ENCODE data around the gene C5AR1.

C5AR1 gene

DNA sequence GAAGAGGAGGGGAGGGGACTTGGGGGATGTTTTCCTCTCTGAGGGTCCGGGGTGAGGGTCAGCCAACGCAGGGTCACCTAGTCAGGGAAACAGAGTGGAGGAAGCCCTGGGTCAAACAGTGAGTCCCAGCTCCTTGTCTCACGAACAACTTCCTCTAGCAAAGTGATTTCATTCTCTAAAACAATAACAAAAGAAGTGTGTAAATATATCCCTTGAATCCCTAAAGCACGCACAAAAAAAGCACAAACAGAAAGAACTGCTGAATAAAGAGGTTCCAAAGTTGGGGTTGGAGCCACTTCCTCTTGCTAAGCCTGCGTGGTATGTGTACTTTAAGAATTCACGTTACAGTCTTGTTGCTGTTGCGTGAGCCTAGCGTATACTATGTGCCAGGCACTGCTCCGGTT, 20.8 kb downstream of the C5AR1 start:
- Histone ChIP-seq H3K27ac (replicated peaks) (peak overlapping the region; percentile 73), H3K27me3 (ENCODE audit: insufficient read depth, poor library complexity, severe bottlenecking) (no peaks in the 10 kb centered on the region), H3K4me3 (replicated peaks; ENCODE audit: insufficient read depth, low read length) (no peak overlapping the region)
- peak; percentile 93 for TF ChIP-seq SPI1 (IDR thresholded peaks at IDR 0.05; ENCODE audit: borderline replicate concordance, low read depth)
- TF ChIP-seq, protein P1, sequence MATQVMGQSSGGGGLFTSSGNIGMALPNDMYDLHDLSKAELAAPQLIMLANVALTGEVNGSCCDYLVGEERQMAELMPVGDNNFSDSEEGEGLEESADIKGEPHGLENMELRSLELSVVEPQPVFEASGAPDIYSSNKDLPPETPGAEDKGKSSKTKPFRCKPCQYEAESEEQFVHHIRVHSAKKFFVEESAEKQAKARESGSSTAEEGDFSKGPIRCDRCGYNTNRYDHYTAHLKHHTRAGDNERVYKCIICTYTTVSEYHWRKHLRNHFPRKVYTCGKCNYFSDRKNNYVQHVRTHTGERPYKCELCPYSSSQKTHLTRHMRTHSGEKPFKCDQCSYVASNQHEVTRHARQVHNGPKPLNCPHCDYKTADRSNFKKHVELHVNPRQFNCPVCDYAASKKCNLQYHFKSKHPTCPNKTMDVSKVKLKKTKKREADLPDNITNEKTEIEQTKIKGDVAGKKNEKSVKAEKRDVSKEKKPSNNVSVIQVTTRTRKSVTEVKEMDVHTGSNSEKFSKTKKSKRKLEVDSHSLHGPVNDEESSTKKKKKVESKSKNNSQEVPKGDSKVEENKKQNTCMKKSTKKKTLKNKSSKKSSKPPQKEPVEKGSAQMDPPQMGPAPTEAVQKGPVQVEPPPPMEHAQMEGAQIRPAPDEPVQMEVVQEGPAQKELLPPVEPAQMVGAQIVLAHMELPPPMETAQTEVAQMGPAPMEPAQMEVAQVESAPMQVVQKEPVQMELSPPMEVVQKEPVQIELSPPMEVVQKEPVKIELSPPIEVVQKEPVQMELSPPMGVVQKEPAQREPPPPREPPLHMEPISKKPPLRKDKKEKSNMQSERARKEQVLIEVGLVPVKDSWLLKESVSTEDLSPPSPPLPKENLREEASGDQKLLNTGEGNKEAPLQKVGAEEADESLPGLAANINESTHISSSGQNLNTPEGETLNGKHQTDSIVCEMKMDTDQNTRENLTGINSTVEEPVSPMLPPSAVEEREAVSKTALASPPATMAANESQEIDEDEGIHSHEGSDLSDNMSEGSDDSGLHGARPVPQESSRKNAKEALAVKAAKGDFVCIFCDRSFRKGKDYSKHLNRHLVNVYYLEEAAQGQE (IDR thresholded peaks at IDR 0.05; ENCODE audit: insufficient replicate concordance, low read depth) = no peak
- TF ChIP-seq GABPA (IDR thresholded peaks at IDR 0.05; ENCODE audit: low read depth) = no peak
- 0 out of 2 replicates have a peak, but pooled peaks have one; percentile 26 for TF ChIP-seq POLR2AphosphoS5 (IDR thresholded peaks at IDR 0.05; ENCODE audit: low read depth)
- TF ChIP-seq, protein P2, sequence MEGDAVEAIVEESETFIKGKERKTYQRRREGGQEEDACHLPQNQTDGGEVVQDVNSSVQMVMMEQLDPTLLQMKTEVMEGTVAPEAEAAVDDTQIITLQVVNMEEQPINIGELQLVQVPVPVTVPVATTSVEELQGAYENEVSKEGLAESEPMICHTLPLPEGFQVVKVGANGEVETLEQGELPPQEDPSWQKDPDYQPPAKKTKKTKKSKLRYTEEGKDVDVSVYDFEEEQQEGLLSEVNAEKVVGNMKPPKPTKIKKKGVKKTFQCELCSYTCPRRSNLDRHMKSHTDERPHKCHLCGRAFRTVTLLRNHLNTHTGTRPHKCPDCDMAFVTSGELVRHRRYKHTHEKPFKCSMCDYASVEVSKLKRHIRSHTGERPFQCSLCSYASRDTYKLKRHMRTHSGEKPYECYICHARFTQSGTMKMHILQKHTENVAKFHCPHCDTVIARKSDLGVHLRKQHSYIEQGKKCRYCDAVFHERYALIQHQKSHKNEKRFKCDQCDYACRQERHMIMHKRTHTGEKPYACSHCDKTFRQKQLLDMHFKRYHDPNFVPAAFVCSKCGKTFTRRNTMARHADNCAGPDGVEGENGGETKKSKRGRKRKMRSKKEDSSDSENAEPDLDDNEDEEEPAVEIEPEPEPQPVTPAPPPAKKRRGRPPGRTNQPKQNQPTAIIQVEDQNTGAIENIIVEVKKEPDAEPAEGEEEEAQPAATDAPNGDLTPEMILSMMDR (IDR thresholded peaks at IDR 0.05; ENCODE audit: insufficient read depth, low read length) = no peak
- peak; percentile 38 to 67 for DNase-seq (ENCODE audit: low read depth in 1 of 2, low spot score in 1 of 2)

DNA sequence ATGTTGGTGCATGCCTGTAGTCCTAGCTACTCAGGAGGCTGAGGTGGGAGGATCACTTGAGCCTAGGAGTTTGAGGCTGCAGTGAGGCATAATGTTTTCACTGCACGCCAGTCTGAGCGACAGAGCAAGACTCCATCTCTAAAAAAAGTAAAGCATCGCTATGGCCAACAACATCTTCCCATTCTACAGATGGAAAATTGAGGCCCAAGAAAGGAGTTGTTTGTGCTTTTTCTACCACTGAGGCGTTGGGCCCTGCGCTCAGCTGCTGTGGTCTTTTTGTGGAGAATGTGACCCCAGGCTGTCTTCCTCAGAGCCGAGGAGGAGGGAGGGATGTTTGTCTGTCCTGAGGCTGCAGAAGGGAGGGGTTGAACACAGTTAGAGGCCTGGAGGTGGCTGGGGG, 21.8 kb downstream of the C5AR1 start:
- H3K27me3 ChIP-seq (ENCODE audit: insufficient read depth, poor library complexity, severe bottlenecking) = no peaks in the 10 kb centered on the region
- no peak for DNase-seq (ENCODE audit: low read depth in 1 of 2, low spot score in 1 of 2)
- TF ChIP-seq POLR2AphosphoS5 (IDR thresholded peaks at IDR 0.05; ENCODE audit: low read depth) (no peak), GABPA (IDR thresholded peaks at IDR 0.05; ENCODE audit: low read depth) (no peak), SPI1 (IDR thresholded peaks at IDR 0.05; ENCODE audit: borderline replicate concordance, low read depth) (no peak)
- TF ChIP-seq, protein P1 (IDR thresholded peaks at IDR 0.05; ENCODE audit: insufficient replicate concordance, low read depth) = no peak
- TF ChIP-seq, protein P2 (IDR thresholded peaks at IDR 0.05; ENCODE audit: insufficient read depth, low read length) = no peak
- no peak overlapping the region; the same call in 1 of the 2 replicates for H3K27ac ChIP-seq (replicated peaks)
- no peak overlapping the region for H3K4me3 ChIP-seq (replicated peaks; ENCODE audit: insufficient read depth, low read length)

DNA sequence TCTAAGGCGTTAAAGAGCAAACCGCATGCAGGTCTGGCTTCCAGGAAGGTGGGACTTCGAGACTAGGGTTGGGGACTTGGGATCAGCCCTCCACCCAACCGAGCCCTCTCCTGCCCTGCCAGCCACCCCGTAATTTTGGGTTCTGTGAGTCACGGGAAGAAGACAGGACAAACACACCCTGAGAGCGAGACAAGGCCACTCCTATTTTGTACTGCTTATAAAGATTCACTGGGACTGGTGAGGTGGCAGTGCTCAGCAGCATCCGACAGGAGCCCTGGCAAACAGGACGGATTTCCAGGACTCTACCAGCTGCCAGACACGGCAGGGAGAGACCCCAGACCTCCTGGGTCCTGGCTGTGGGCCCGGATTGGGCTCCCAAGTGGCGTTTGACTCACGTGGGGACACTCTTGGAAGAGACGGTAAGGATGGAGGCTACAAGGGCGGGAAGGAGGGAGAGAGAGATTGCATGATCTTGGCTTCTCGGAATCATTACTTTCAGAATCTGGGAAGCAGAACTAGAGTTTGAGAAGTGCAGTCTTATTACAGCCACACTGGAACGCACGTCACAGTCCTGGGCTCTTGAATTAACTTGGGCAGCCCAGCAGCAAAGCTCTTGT, 22.4 kb downstream of the C5AR1 start, which contains the start of gene C5AR2:
C5AR2 (plus strand) TSS at position 245 of the 617 bp plus-strand sequence. CDS start 8,625 bp downstream, outside the sequence.
- TF ChIP-seq POLR2AphosphoS5 (IDR thresholded peaks at IDR 0.05; ENCODE audit: low read depth) (no peak), GABPA (IDR thresholded peaks at IDR 0.05; ENCODE audit: low read depth) (no peak), SPI1 (IDR thresholded peaks at IDR 0.05; ENCODE audit: borderline replicate concordance, low read depth) (no peak)
- TF ChIP-seq, protein P1 (IDR thresholded peaks at IDR 0.05; ENCODE audit: insufficient replicate concordance, low read depth) = no peak
- TF ChIP-seq, protein P2 (IDR thresholded peaks at IDR 0.05; ENCODE audit: insufficient read depth, low read length) = no peak
- no peak for DNase-seq (ENCODE audit: low read depth in 1 of 2, low spot score in 1 of 2)
- Histone ChIP-seq H3K27me3 (ENCODE audit: insufficient read depth, poor library complexity, severe bottlenecking) (no peaks in the 10 kb centered on the region), H3K4me3 (replicated peaks; ENCODE audit: insufficient read depth, low read length) (no peak within 1 kb of the TSS), H3K27ac (replicated peaks) (peak within 1 kb of the TSS; percentile 73)
